Activated CD4-positive, CD25-positive, alpha-beta regulatory T cell (primary cell): ENCODE results near the gene NXN.
"Not testable (repeated sequence)": the region's sequence is repeated elsewhere in the genome, so short reads cannot be mapped to it uniquely, and the experiment has no call there.

Source experiments
- DNase-seq, 4 experiments: peaks; one replicate each; lab custom pipeline; 2025; lab: John Stamatoyannopoulos, UW

Gene NXN

GRCh38 chr17:830381-830780 lies 149.2 kb downstream of the NXN start:
- no peak for DNase-seq

GRCh38 chr17:829614-830013 lies 150.0 kb downstream of the NXN start:
- not testable (repeated sequence) for DNase-seq

GRCh38 chr17:828761-829160 lies 150.8 kb downstream of the NXN start:
- no peak for DNase-seq

GRCh38 chr17:826778-827177 lies 152.8 kb downstream of the NXN start:
- no peak for DNase-seq

GRCh38 chr17:825216-825615 lies 154.4 kb downstream of the NXN start:
- no peak for DNase-seq

- DNase-seq = no peak
Measured at GRCh38 chr17:824378-824777, 155.2 kb downstream of the NXN start.

- no peak for DNase-seq
Measured at GRCh38 chr17:823501-823902, 156.1 kb downstream of the NXN start.

- no peak for DNase-seq
Measured at GRCh38 chr17:819251-819650, 160.3 kb downstream of the NXN start.

- DNase-seq = no peak
Measured at GRCh38 chr17:814371-814770, 165.2 kb downstream of the NXN start.

GRCh38 chr17:812638-813204 lies 166.9 kb downstream of the NXN start:
- DNase-seq = no peak

GRCh38 chr17:811051-811784 lies 168.4 kb downstream of the NXN start:
- no peak for DNase-seq

- DNase-seq = no peak
Measured at GRCh38 chr17:807523-808294, 171.9 kb downstream of the NXN start.

GRCh38 chr17:806781-807522 lies 172.6 kb downstream of the NXN start:
- DNase-seq = no peak

GRCh38 chr17:806346-806745 lies 173.2 kb downstream of the NXN start:
- DNase-seq = no peak

- DNase-seq = not testable (repeated sequence)
Measured at GRCh38 chr17:805886-806285, 173.7 kb downstream of the NXN start.

- no peak for DNase-seq
Measured at GRCh38 chr17:804541-805435, 174.8 kb downstream of the NXN start.

GRCh38 chr17:802901-803881 lies 176.4 kb downstream of the NXN start:
- DNase-seq = no peak

GRCh38 chr17:802481-802880 lies 177.1 kb downstream of the NXN start:
- DNase-seq = no peak

GRCh38 chr17:801660-802059 lies 177.9 kb downstream of the NXN start:
- DNase-seq = no peak
